Measurements from ENCODE around the gene DTHD1.

DNA sequence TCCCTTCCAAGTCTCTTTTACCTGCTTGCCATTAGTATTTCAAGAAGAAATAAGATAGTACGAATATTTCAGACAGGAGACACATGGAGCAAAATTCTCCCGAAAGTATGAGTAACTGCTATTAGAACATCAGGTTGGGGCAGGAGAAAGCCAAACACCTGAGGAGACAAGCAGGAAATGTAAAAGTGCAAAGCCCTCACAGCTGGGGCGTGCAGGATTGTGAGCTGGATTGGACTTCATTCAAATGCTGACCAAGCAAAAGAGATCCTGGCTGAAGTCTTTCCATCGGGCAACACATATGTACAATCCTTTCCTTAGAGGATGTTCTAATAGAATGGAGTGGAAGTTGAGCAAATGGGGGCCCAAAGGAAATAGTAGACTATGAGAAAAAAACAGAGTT lies 76.8 kb downstream of the DTHD1 start:
- TF ChIP-seq CUX1 (IDR thresholded peaks at IDR 0.05; ENCODE audit: insufficient replicate concordance, low read depth, low read length): no peak
- TF ChIP-seq YY1 (IDR thresholded peaks at IDR 0.05; ENCODE audit: low read depth, low read length): no peak
- TF ChIP-seq HDAC2 (IDR thresholded peaks at IDR 0.05): no peak
- TF ChIP-seq RBBP5 (conservative IDR thresholded peaks at IDR 0.05): no peak
- TF ChIP-seq POLR2A (IDR thresholded peaks at IDR 0.05; ENCODE audit: low read depth, low read length): no peak
- no peak for TF ChIP-seq SUPT20H (IDR thresholded peaks at IDR 0.05; ENCODE audit: borderline replicate concordance, control insufficient read depth, low read depth, low read length)
- no peak for TF ChIP-seq TCF7 (IDR thresholded peaks at IDR 0.05; ENCODE audit: borderline replicate concordance)
- no peak for TF ChIP-seq ZNF274 (IDR thresholded peaks at IDR 0.05; ENCODE audit: insufficient read depth, insufficient read length)
- no peak for TF ChIP-seq BCL11A (IDR thresholded peaks at IDR 0.05; ENCODE audit: low read depth, low read length)
- no peak for TF ChIP-seq CEBPB (IDR thresholded peaks at IDR 0.05; ENCODE audit: borderline replicate concordance in 1 of 2, low read depth in 2 of 2, low read length in 2 of 2)
